ENCODE results near the gene ANKRD6.

DNA sequence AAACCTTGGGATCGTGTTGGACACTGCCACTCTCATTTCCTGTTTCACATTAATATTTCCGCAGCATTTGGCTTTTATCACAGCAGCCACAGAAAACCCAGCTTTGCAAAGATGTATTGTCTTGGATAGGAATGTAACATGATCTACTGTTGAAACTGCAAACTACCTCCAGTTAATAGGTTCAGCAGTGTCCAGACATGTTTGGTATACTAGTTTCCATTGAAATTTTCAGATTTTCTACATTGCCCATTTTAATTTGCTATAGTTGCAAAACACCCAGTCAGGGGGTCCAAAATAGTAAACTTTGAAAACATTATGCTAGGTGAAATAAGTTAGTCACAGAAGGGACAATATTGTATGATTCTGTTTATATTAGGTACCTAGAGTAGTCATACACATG lies 3.3 kb downstream of the ANKRD6 start:
- TF ChIP-seq, protein P1, sequence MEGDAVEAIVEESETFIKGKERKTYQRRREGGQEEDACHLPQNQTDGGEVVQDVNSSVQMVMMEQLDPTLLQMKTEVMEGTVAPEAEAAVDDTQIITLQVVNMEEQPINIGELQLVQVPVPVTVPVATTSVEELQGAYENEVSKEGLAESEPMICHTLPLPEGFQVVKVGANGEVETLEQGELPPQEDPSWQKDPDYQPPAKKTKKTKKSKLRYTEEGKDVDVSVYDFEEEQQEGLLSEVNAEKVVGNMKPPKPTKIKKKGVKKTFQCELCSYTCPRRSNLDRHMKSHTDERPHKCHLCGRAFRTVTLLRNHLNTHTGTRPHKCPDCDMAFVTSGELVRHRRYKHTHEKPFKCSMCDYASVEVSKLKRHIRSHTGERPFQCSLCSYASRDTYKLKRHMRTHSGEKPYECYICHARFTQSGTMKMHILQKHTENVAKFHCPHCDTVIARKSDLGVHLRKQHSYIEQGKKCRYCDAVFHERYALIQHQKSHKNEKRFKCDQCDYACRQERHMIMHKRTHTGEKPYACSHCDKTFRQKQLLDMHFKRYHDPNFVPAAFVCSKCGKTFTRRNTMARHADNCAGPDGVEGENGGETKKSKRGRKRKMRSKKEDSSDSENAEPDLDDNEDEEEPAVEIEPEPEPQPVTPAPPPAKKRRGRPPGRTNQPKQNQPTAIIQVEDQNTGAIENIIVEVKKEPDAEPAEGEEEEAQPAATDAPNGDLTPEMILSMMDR (conservative IDR thresholded peaks at IDR 0.05; ENCODE audit: low read depth, low read length): no peak
- TF ChIP-seq EZH2 (IDR thresholded peaks at IDR 0.05; ENCODE audit: low read length, unreplicated experiment): no peak

Measured in PC-3 (cell line).